ENCODE results near the gene MLH1.

GRCh38 chr3:36965440-36965839, 27.9 kb upstream of the MLH1 start:
- TF ChIP-seq POLR2A (IDR thresholded peaks at IDR 0.05; ENCODE audit: control extremely low read depth in 1 of 2, low read depth in 2 of 2, low read length in 2 of 2), result no peak
- TF ChIP-seq CTCF (IDR thresholded peaks at IDR 0.05; ENCODE audit: control extremely low read depth in 1 of 3, insufficient read depth in 1 of 3, low read depth in 1 of 3, low read length in 3 of 3), result no peak

Data from H1 (cell line).